Suprapubic skin (tissue), 4 donors: ENCODE data around the gene KDM8. TPM values are rescaled to one million over a fixed set of nuclear protein-coding genes. Genes with fewer than 3 reads are reported as not detected.

Source experiments
- DNase-seq, 2 donors: peaks; one replicate each; pipeline ENCODE4 v3.0.0-alpha.2; 2019; ENCODE audit warnings: low spot score in 2 of 2
- H3K27ac ChIP-seq: fragments of 200-600 bp; sonication (generic); one replicate; pipeline ENCODE4 v1.5.1; 2019
- H3K27me3 ChIP-seq: fragments of 200-600 bp; sonication (generic); one replicate; pipeline ENCODE4 v1.5.1; 2019
- H3K36me3 ChIP-seq: fragments of 200-600 bp; sonication (generic); one replicate; pipeline ENCODE4 v1.5.1; 2019
- H3K4me1 ChIP-seq: fragments of 200-600 bp; sonication (generic); one replicate; pipeline ENCODE4 v1.5.1; 2019
- H3K4me3 ChIP-seq: fragments of 200-600 bp; sonication (generic); one replicate; pipeline ENCODE4 v1.5.1; 2019; ENCODE audit warnings: mild to moderate bottlenecking
- H3K9me3 ChIP-seq: fragments of 200-600 bp; sonication (generic); one replicate; pipeline ENCODE4 v1.5.1; 2019
- CTCF ChIP-seq, 2 donors: fragments of 200-600 bp in 1 of 2; fragments of 450-650 bp in 1 of 2; sonication (generic) in 1 of 2; IDR thresholded peaks; one replicate each; pipeline ENCODE4 v1.5.1; 2016 to 2019; ENCODE audit warnings: antibody characterized with exemption in 2 of 2, mild to moderate bottlenecking in 1 of 2, moderate library complexity in 1 of 2
- EP300 ChIP-seq: sonication (generic); formaldehyde crosslinking; IDR thresholded peaks from one replicate; pipeline ENCODE4 v1.6.1; 2017; ENCODE audit warnings: antibody characterized with exemption
- POLR2A ChIP-seq, 2 donors: fragments of 450-650 bp; IDR thresholded peaks; one replicate each; pipeline ENCODE4 v1.6.1; 2017; ENCODE audit warnings: antibody characterized with exemption in 2 of 2, mild to moderate bottlenecking in 2 of 2, moderate library complexity in 2 of 2
- POLR2AphosphoS5 ChIP-seq, 3 donors: sonication (generic); formaldehyde crosslinking; IDR thresholded peaks; one replicate each; pipeline ENCODE4 v1.6.1; 2017; ENCODE audit warnings: antibody characterized with exemption in 3 of 3
- WGBS: methylation state at CpG from one replicate; pipeline ENCODE4 v1.1.5; 2018; 5-methylcytosine and 5-hydroxymethylcytosine counted together
- total RNA-seq, 4 donors: library from RNA; depleted of rRNA; stranded (reverse); fragments of >200 nt; gene quantifications; one replicate each; pipeline ENCODE4 v1.1.0, GENCODE V29; 2016

The KDM8 gene
- total RNA-seq, 4 donors from 2014 or later, result 1.3 to 5.0 (median 3.7) TPM

GRCh38 chr16:27182906-27183405, 20.4 kb upstream of the KDM8 start:
- TF ChIP-seq POLR2AphosphoS5 (IDR thresholded peaks at IDR 0.05) (no peak), CTCF (IDR thresholded peaks at IDR 0.05) (no peak), POLR2A (IDR thresholded peaks at IDR 0.05) (no peak), EP300 (no peak)
- no peak for DNase-seq

DNA sequence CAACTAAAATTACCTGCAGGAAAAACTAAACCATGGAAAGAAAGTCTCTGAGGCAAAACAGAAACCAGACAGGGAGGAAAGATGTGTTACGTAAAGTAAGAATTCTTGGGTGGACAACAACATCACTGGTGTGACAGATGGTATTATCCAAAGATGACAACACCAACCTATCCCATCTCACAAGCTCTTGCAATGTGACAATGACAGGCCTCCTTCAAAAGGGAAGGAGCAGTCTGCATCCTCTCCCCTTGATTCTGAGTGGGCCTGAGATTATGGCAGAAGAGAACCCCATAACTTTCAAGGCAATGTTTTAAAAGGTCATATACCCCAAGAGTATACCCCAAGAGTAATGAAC, 17.6 kb upstream of the KDM8 start:
- 96% methylated on average over 1 of the region's 1 CpG for WGBS
- TF ChIP-seq CTCF (IDR thresholded peaks at IDR 0.05) (no peak), POLR2A (IDR thresholded peaks at IDR 0.05) (no peak)

More at GRCh38 chr16:27182906-27183405, 20.4 kb upstream of the KDM8 start:
- no peak overlapping the region for H3K4me3 ChIP-seq
- H3K27me3 ChIP-seq, result no peaks in the 10 kb centered on the region
- no peaks in the 10 kb centered on the region for H3K9me3 ChIP-seq
- WGBS, result 78% methylated on average over 7 of the region's 7 CpGs
- H3K4me1 ChIP-seq, result peaks cover 4% of the 10 kb centered on the region
- no peak overlapping the region for H3K27ac ChIP-seq
- H3K36me3 ChIP-seq, result no peaks in the 10 kb centered on the region

DNA sequence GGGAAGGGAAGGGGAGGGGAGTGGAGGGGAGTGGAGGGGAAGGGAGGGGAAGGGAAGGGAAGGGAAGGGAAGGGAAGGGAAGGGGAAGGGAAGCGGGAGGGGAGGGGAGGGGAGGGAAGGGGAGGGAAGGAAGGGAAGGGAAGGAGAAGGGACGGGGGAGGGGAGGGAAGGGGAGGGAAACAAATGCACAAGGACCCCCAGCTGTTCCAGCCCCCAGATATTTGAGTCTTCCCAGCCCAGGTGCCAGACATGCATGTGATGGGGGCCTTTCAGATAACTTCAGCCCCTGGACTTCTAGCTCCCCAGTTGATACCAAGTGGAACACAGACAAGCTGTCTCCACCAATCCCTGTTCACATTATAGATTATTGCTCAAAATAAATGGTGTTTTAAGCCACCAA, 14.7 kb upstream of the KDM8 start:
- Histone ChIP-seq H3K36me3 (no peaks in the 10 kb centered on the region), H3K27me3 (peaks cover 18% of the 10 kb centered on the region), H3K4me1 (no peaks in the 10 kb centered on the region), H3K27ac (no peak overlapping the region), H3K9me3 (no peaks in the 10 kb centered on the region), H3K4me3 (no peak overlapping the region)
- 86% methylated on average over 2 of the region's 2 CpGs for whole genome bisulfite sequencing
- no peak for DNase-seq
- no peak for TF ChIP-seq POLR2AphosphoS5 (IDR thresholded peaks at IDR 0.05)
- TF ChIP-seq EP300, result no peak
- TF ChIP-seq POLR2A (IDR thresholded peaks at IDR 0.05), result no peak
- TF ChIP-seq CTCF (IDR thresholded peaks at IDR 0.05), result no peak

More for the DNA sequence above, 17.6 kb upstream of the KDM8 start:
- peaks cover 18% of the 10 kb centered on the region for H3K27me3 ChIP-seq
- H3K4me1 ChIP-seq, result no peaks in the 10 kb centered on the region
- no peaks in the 10 kb centered on the region for H3K9me3 ChIP-seq
- DNase-seq, result no peak
- no peak overlapping the region for H3K4me3 ChIP-seq
- no peaks in the 10 kb centered on the region for H3K36me3 ChIP-seq
- no peak overlapping the region for H3K27ac ChIP-seq

DNA sequence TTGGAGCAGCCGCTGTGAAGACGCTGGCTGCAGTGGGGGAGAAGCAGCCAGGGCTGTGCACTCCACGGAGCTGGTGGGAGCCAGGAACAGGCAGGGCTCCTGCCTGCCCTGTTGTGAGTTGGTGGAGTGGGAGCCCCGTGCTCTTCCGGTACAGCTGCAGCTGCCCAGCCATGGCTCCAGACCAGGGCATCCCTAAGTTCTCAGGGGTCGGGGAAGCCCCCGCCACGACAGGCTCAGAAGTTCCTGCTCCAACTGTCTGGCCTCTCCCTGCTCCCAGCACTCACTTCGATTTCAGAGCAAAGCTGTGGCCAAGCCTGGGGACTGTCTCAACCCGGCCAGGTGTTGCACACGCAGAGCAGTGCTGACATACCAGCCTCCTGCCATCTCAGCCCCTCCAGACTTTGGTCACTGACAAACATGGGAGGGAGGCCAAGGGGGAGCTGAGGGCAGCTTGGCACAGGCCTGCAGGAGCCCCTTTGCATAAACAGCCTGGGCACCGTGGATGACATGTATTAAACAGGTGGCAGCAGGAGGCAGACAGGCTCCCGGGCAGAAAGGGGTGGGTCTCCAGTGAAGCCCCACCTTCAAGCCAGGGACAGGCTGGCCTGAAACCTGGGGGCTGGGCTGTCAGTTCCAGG, 13.9 kb upstream of the KDM8 start:
- Histone ChIP-seq H3K9me3 (no peaks in the 10 kb centered on the region), H3K27ac (no peak overlapping the region), H3K36me3 (no peaks in the 10 kb centered on the region), H3K27me3 (peaks cover 18% of the 10 kb centered on the region), H3K4me3 (no peak overlapping the region), H3K4me1 (no peaks in the 10 kb centered on the region)
- TF ChIP-seq POLR2A (IDR thresholded peaks at IDR 0.05), result no peak
- TF ChIP-seq CTCF (IDR thresholded peaks at IDR 0.05), result no peak
- no peak for TF ChIP-seq POLR2AphosphoS5 (IDR thresholded peaks at IDR 0.05)
- TF ChIP-seq EP300, result no peak
- no peak for DNase-seq
- 35% methylated on average over 7 of the region's 13 CpGs for WGBS

DNA sequence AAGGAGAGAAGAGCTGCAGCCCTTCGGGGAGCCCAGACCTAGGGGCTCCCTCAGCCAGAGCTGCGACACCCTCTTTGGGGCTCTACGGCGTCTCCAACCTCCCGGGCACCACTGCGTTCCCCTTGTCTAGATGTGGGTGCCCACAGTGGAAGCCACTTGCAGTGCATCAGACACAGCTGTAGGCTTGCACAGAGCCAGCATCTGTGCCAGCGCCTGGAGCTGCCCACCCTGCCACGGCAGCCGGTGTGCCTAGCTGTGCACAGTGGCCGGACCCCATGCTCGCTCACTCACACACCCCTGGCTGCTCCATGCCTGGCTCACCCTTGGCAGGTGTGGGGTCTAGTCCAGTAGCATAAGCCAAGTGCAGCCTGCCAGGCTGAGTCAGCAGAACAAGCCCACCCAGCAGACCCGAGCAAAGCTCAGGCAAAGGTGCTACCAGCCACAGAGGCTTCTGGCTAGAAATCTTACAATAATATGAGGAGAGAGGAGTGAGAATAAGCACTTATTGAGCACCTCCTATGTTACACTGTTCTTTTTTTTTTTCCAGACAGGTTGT, 12.9 kb upstream of the KDM8 start:
- H3K4me3 ChIP-seq, result no peak overlapping the region
- H3K27ac ChIP-seq, result no peak overlapping the region
- no peaks in the 10 kb centered on the region for H3K36me3 ChIP-seq
- H3K27me3 ChIP-seq, result peaks cover 18% of the 10 kb centered on the region
- 89% methylated on average over 12 of the region's 12 CpGs for WGBS
- DNase-seq, result no peak
- TF ChIP-seq CTCF (IDR thresholded peaks at IDR 0.05) (no peak), EP300 (no peak), POLR2AphosphoS5 (IDR thresholded peaks at IDR 0.05) (no peak), POLR2A (IDR thresholded peaks at IDR 0.05) (no peak)
- H3K4me1 ChIP-seq, result no peaks in the 10 kb centered on the region
- H3K9me3 ChIP-seq, result no peaks in the 10 kb centered on the region
